C4-2B (cell line): ENCODE data around the gene GANAB.

Experiments
- CTCF ChIP-seq: fragments of 450-650 bp; conservative IDR thresholded peaks from 2 replicates; pipeline ENCODE4 v1.5.1; 2017; ENCODE audit warnings: mild to moderate bottlenecking
- ZFX ChIP-seq: fragments of 450-650 bp; IDR thresholded peaks from 2 replicates; pipeline ENCODE4 v1.6.1; 2017

GRCh38 chr11:62645671-62645945 lies 805 bp downstream of the GANAB start:
- TF ChIP-seq CTCF (no peak), ZFX (no peak)
